Stimulated activated CD8-positive, alpha-beta memory T cell treated with anti-CD3 and anti-CD28 coated beads, Interleukin-15, amount 100 ng/mL, for 48 hours (primary cell): ENCODE results near the gene PIK3R6.
"Not testable (repeated sequence)": the region's sequence is repeated elsewhere in the genome, so short reads cannot be mapped to it uniquely, and the experiment has no call there.

ENCODE experiments used
- DNase-seq, 2 donors: peaks; one replicate each; pipeline ENCODE4 v3.0.0-alpha.2; 2020; ENCODE audit warnings: low read depth in 2 of 2

PIK3R6 gene

GRCh38 chr17:8828517-8828875 is 39.0 kb downstream of the PIK3R6 start:
- DNase-seq: no peak

DNA sequence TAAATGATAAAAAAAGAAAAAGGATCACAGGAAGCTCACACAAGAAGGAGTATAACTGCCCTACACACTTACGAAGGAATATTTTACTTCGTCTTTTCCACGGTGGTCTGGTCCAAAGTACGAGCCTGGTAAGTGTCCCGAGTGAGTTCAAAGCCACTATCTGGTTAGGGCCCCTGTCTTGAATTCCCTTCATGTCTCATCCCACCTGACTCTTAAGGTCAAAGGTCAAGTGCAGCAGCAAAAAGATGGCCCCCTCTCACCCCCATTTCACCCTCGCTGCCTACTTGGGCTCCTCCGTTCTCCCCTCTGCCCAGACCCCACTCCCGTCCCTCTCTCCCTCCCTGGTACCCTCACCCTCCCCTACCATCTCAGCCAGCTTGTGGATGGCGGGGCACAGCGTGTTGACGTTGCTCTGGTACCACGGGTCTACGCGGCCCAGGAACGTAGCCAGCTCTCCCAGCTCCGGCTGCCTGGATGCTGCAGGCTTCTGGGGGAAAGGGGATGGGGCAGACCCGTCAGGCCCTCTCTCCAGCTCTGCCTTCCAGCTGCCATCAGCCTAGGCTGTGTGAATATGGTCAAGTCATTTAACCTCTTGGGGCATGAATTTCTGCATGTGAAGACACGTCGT is 40.6 kb downstream of the PIK3R6 start:
- DNase-seq: no peak

DNA sequence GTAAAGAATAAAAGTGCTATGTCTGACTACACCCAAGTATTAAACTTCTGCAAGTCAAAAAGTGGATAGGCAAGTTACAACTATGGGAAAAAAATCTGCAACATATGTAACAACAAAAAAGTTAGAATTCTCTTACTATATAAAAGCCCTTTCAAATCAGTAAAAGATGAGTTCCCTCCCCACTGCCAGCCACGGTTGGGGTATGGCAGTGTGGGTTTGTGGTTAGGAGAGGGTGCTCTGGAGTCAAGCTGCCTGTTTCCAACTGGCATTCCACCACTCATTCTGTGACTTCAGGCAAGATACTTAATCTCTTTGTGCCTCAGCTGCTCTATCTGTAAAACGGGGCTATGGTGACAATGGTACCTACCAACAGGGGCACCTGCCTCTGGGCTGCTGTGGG is 41.7 kb downstream of the PIK3R6 start:
- DNase-seq: no peak

DNA sequence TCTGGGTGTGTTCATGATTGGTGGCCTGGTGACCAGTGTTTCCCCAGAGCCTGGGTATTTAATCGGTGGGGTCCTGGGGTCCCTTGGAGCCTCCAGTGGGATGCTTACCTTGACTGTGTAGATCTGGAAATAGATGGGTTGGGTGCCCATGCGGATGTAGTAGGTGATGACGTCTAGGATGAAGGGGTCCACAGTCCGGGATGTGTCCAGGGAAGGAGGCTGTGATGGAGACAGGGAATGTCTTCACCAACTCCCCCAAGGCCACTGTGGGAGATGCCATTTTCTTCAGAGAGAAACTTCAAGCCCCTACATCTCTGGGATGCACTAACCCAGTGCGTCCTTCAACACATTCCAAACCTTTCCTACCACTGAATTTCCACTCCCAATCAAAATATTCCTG is 44.2 kb downstream of the PIK3R6 start:
- DNase-seq: no peak

GRCh38 chr17:8822401-8823035 is 45.0 kb downstream of the PIK3R6 start:
- no peak for DNase-seq

GRCh38 chr17:8821446-8822105 is 45.9 kb downstream of the PIK3R6 start:
- no peak for DNase-seq

GRCh38 chr17:8820311-8821010 is 47.0 kb downstream of the PIK3R6 start:
- no peak for DNase-seq

GRCh38 chr17:8818654-8819330 is 48.7 kb downstream of the PIK3R6 start:
- no peak for DNase-seq

GRCh38 chr17:8818047-8818446 is 49.4 kb downstream of the PIK3R6 start:
- no peak for DNase-seq

- DNase-seq: no peak
Observed at GRCh38 chr17:8806926-8807550, 60.4 kb downstream of the PIK3R6 start.

DNA sequence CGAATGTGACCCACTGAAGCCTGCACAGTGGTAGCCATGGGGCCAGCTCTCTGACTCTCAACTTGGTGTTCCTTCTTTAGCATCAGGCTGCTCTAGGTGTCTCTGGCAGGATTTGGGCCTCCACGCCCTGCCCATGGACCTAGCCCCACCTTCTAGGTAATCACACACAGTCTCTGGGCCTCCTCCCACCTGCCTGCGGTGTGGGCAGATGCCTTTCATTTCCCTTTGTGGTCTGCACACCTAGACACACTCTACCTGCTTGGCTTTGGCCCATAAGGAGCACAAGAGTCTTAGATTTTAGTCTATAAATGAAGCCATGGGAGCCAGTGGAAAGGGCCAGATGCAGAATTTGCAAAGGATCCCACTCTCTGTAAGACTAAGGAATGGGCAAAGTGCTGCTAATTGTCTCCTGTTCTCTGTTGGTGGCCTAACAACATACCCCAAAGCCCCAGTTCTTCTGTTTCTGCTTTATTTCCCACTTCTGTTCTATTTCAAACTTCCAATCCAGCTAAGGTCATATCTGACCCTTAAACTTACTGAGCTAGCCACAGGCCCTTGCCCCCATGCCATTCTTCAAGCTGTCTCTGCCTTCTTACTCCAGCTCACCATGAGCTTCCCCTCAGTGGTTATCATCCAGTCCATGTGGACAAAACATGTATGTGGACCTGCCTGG is 61.1 kb downstream of the PIK3R6 start:
- DNase-seq: no peak

DNA sequence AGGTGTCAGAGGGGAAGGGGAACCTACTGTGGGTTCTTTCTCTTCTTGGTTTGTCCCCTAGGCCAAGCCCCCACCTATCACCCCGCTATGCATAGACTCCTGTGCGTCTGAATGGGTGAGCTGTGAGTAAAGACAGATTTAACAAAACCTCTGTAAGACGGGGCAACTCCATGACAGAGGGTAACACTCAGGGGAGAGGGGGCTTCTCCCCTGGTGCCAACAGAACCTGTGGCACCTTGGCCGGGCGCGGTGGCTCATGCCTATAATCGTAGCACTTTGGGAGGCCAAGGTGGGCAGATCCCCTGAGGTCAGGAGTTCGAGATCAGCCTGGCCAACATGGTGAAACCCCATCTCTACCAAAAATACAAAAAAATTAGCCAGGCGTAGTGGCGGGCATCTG is 62.1 kb downstream of the PIK3R6 start:
- not testable (repeated sequence) for DNase-seq

DNA sequence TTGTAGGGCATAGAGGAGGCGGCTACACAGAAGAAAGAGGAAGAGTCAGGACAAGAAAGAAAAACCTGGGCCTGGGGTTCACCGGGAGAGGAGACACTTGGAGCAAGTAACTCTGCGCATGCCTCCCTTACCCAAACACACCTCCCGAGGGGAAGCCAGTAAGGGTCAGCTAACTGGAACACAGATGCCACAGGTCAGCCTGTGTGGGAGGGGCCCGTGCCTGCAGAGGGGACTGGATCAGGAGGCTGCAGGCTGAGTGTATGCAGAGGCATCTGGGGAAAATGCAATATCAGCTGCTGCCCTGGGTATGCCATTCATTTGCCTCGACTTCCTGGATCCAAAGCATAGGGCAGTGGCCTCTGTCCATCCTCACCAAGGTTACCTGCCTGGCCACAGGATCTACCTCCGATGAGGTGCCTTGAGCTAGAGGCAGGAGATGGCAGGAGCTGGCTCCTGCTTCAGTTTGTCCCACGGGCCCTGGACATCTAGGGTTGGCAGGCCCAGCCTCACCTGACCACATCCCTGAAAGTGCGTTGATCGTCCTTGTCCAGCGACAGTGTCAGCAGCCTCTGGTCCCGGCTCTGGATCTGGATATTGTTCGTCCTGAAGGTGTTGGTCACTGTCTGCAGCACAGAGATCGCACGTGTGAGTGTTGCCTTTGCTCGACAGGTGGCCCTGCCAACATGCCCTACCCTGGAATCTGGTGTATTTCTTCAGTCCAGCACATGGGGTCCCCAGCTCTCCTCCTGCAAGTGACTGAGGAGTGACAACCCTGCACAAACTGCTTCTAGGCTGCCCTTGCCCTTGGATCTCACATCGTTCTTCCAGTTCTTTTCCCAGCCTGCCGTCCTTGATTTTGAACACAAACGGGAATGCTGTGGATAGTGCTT is 63.7 kb downstream of the PIK3R6 start:
- DNase-seq: no peak

DNA sequence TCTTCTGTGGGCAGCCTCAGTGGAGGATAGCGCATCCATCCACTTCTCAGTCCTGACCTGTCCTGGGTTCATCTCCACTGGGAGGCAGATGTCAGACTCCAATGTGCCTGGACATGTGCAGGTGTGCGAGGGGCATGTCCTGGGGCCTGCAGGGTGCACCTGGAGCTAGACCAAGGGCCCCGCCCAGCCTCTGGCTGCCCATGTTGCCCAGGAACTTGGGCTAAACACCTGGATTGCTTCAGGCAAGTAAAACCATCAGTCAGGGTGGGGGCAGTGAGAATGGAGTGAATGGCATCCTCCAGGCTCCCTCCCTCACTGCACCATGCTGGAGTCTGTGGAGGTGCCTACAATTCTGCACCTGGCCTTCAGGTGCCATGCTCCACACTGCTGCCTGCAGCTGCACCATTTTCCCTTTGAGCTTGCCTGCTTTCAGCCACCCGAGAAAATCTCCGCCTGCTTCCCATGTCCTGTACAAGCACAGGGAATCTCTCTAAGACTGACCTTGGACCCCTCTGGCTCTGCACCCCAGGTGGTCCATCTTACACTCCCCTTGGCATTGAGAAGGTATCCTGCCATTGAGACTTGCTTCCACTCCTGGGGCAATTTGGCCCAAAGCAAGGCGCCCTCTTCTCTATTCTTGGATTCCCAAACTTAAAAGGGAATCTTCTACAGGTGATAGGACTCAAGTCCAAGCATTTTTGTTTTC is 66.2 kb downstream of the PIK3R6 start:
- DNase-seq: no peak

GRCh38 chr17:8800656-8801055 is 66.8 kb downstream of the PIK3R6 start:
- no peak for DNase-seq

DNA sequence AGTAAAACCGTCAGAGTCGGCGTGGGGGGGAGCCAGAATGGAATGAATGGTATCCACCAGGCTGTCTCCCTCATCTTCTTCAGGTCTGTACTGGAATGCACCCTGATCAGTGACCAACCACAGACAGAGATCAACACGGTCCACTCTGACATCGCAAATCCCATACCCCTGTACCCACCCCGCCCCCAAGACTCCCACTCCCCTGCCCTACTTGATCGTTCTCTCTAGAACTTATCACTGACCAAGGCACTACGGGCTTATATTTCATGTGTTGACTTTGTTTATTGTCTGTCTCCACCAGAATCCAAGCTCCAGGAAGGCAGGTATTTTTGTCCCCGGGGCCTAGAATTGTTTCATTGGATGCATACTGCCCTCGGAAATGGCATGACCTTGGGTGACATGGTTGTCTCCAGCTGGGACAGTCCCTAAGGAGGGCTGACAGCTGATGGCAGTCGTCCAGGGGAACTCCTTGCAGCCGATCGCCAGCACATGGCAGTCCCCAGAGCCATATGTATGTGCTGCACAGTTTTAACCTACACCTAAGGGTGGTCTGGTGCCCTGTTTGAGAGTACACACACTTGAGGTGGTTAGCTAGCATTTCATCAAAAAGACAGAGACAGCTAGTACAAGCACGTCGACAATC is 67.8 kb downstream of the PIK3R6 start:
- no peak for DNase-seq

DNA sequence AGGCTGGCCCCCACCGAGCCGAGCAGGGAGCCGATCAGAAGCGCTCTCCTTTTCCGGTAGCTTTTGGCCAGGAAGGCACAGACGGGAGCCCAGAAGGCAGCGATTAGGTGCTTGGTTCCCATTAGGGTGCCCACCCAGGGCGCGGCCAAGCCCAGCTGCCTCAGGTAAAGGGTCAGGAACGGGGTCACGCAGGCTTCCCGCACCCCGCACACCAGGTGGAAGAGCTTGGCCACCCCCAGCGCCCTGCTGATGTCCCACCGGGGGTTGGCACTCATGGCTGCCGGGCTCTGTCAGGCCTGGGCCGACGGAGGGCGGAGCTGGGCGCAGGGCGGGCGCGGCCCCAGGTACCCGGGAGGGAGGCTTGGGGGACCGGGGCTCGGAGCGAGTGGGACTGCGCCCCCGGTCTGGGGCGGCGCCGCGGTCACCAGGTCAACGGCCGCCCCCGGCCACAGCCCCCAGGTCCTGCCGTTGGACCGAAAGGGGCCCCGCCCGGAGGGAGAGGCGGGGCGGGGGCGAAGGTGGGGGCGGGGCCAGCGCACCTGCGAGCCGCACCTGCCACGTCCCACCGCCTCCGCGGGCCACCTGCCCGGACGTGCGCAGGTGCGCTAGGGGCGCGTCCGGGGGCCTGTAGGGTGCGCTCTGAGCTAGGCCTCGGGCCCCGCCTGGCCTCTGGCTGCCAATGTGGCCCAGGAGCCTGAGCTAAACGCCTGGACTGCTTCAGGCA is 68.5 kb downstream of the PIK3R6 start, which contains the start of gene MFSD6L:
TSS of gene MFSD6L (minus strand) at position 520 of the 724 bp plus-strand sequence. CDS start at position 275, 245 bp downstream.
- no peak for DNase-seq

- DNase-seq: no peak
Observed at GRCh38 chr17:8798176-8798845, 69.2 kb downstream of the PIK3R6 start.
